GM12874 (cell line): Measurements from ENCODE around the gene STK40.

Experiments used
- TF ChIP-seq, protein P1 (sequence below): IDR thresholded peaks from 2 replicates; pipeline ENCODE4 v1.5.1; 2011; ENCODE audit warnings: low read depth, mild to moderate bottlenecking, control low read depth, low read length, moderate library complexity; ENCODE audit not compliant: insufficient read depth

The STK40 gene

DNA sequence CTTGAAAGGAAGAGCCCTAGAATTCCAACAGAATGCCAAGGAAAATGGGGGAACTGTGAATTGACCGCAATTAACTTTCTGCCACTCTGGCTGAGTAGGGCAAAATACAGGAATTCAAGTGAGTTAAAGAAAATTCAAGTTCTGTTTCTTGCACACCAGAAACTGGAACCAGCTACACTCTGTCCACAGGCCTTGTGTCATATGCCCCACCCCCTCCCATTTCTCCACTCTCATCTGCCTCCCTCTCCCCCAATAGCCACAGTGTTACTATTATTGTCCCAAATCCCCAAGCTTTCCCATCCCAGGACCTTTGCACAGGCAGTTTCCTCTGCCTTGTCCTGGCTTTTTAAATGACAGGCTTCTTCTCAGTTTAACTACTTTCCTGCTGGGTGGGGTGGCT is 4.3 kb upstream of the STK40 start:
- TF ChIP-seq, protein P1, sequence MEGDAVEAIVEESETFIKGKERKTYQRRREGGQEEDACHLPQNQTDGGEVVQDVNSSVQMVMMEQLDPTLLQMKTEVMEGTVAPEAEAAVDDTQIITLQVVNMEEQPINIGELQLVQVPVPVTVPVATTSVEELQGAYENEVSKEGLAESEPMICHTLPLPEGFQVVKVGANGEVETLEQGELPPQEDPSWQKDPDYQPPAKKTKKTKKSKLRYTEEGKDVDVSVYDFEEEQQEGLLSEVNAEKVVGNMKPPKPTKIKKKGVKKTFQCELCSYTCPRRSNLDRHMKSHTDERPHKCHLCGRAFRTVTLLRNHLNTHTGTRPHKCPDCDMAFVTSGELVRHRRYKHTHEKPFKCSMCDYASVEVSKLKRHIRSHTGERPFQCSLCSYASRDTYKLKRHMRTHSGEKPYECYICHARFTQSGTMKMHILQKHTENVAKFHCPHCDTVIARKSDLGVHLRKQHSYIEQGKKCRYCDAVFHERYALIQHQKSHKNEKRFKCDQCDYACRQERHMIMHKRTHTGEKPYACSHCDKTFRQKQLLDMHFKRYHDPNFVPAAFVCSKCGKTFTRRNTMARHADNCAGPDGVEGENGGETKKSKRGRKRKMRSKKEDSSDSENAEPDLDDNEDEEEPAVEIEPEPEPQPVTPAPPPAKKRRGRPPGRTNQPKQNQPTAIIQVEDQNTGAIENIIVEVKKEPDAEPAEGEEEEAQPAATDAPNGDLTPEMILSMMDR: no peak

DNA sequence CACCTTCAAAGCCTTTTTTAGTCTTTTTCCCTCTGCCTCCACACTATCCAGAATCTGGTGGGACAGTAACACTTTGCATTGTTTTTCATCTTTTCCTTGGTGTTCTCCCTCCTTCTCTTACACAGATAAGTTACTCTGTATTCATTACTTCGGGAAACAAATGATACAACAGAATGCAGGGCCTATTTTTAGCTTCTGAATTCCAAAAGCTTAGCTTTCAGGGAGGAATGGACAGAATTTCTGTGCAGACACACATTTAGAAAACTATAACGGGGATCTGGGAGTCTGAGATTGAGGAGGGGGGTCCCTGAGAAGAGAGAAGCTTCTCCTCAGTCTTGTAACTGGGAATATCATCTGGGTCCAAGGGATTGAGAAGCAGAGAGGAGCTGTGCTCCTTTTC is 3.5 kb upstream of the STK40 start:
- TF ChIP-seq, protein P1: no peak

DNA sequence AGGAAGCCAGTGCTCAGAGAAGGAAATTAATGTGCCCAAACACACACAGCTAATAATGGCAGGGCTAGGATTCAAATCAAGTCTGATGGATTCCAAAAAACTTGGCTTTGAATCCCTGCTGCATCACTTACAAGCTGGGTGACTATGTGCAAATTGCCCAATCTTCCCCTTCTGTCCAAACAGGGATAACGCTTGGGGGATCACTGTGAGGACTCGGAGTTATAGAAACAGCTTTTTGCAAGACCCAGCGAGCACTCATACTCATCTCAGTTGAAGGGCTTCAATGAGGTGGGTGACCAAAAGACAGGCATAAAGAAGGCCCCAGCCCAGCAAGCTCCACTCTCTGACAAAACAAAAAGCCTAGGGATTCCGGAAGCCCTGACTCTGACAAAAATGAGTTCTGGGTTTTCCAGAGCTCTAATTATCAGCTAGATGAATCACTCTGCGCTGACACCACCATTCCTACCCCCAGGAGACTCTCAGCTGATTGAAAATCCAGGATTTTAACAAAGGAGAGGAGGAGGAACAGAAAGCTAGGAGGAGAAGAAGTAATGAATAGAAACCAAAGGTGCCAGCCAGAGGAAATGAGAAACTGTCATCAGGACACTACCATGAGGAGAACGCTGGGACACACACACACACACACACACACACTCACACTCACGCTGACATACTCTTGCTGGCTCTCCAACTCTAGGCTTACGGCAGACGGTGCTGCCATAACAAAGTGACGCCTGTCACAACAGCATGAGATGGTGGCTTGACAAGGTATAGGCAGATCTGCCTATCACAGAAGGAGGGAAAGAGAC is 1.6 kb upstream of the STK40 start:
- TF ChIP-seq, protein P1: no peak

DNA sequence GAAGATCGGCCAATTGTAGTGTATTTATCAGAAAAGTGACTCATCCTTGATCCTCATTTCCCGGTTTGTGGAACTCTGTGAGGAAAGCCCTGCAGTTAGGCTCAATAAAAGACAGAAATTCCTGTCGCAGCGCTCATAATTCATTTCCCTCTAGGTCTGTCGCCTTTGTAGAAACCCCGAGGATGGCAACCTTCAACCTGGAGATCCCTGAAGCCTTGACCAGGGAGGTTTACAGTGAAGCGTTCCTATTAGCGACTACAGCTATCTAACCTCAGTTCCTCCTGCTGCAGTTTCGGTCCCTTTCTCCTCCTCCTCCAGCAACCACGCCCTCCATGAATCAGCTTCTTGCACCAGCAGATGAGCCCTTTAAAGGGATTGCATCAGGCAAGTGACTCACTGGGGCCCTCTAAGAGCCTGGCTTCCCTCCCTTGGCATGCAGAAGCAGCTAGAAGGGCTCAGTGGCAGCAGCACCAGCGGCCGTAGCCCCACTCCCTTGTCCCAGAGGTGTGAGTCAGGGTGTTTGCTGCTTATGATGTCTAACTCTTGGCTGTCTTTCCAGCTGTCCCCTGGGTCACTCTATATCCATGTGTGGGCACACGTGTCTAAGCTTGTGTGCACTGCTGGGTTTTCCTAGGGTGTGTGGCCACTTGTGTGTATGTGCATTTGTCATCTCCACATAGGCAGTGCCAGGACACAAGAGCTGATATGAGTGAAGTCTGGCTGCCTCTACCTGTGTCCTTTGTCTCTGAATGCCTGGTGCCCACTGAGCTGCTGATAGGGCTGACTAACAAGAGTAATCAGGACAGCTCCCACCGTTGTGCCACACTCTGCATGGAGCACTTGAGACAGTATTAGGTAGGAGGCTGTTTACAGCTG is 779 bp upstream of the STK40 start:
- TF ChIP-seq, protein P1: no peak

DNA sequence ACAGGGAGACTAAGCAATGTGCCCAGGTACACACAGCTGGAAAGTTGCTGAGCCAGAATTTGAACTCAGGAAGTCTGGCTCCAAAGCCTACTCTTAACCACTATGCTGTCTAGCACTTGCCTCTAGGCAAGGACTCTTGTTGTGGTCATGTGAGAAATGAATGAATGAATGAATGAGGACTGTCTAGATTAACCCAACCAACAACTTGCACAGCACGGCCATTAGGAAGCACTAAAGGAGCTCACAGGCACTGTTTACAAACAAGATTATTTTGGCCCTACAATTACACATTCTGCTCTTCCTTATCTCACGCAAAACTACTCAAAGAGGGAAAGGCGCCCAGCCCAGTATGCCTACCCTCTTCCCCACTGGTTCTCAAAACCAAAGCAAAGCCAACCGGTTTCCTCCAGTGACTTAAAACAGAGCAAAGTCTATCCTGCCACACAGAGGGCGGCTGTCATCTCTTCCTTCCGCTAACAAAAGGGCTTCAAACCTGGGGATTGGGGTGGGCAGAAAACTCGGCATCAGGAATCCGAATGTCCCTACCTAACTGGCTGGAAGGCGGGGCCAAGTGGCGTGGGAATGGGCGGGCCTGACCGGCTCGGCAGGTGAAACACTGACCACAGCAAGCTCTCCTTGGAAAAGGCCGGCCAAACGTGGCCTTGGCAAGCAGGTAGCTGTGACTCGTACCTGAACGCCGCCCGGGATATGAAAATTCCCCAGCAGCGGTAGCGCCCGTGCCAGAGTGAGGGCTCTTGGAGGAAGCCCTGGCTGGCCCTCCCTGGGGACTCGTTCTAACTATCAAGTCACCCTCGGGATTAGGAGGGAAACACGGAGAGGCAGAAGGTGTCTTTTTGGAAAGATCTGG is 948 bp downstream of the STK40 start:
- TF ChIP-seq, protein P1: no peak

DNA sequence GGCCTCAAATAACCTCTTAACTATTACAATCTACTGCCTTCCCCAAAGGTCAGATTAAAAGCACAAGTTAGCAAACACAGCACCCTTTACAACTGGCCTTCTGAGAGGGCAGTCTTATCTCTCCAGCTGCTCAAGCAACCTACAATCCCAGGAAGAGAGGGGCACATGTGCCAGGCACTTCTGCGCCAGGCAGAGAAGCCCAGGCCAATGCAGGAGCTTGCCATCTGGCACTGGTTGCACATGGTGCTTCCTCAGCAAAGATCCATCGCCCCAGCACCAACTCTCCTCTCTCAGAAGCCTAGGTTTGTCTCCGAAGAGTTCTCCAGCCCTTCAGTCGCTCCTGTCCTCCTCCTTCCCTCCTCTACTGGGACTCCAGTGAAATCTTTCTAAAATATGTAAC is 2.5 kb downstream of the STK40 start:
- TF ChIP-seq, protein P1: no peak

DNA sequence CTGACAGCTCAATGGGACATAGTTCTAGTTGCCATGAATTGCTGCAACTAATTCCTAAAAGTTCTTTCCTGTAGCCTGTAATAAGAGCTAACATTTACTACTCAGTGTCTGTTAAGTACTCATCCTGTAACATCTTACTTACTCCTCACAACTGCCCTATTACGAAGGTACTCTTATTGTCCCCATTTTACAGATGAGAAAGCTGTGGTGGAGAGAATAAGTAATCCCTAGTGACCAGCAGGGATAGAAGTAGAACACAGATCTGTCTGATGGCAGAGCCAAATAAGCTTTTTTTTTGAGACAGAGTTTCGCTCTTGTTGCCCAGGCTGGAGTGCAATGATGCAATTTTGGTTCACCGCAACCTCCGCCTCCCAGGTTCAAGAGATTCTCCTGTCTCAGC is 3.1 kb downstream of the STK40 start:
- TF ChIP-seq, protein P1: no peak
